ENCODE measurements around the gene HSF5.

- TF ChIP-seq, protein P1, sequence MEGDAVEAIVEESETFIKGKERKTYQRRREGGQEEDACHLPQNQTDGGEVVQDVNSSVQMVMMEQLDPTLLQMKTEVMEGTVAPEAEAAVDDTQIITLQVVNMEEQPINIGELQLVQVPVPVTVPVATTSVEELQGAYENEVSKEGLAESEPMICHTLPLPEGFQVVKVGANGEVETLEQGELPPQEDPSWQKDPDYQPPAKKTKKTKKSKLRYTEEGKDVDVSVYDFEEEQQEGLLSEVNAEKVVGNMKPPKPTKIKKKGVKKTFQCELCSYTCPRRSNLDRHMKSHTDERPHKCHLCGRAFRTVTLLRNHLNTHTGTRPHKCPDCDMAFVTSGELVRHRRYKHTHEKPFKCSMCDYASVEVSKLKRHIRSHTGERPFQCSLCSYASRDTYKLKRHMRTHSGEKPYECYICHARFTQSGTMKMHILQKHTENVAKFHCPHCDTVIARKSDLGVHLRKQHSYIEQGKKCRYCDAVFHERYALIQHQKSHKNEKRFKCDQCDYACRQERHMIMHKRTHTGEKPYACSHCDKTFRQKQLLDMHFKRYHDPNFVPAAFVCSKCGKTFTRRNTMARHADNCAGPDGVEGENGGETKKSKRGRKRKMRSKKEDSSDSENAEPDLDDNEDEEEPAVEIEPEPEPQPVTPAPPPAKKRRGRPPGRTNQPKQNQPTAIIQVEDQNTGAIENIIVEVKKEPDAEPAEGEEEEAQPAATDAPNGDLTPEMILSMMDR (IDR thresholded peaks at IDR 0.05; ENCODE audit: insufficient read depth, low read length) = no peak
- TF ChIP-seq, protein P2, sequence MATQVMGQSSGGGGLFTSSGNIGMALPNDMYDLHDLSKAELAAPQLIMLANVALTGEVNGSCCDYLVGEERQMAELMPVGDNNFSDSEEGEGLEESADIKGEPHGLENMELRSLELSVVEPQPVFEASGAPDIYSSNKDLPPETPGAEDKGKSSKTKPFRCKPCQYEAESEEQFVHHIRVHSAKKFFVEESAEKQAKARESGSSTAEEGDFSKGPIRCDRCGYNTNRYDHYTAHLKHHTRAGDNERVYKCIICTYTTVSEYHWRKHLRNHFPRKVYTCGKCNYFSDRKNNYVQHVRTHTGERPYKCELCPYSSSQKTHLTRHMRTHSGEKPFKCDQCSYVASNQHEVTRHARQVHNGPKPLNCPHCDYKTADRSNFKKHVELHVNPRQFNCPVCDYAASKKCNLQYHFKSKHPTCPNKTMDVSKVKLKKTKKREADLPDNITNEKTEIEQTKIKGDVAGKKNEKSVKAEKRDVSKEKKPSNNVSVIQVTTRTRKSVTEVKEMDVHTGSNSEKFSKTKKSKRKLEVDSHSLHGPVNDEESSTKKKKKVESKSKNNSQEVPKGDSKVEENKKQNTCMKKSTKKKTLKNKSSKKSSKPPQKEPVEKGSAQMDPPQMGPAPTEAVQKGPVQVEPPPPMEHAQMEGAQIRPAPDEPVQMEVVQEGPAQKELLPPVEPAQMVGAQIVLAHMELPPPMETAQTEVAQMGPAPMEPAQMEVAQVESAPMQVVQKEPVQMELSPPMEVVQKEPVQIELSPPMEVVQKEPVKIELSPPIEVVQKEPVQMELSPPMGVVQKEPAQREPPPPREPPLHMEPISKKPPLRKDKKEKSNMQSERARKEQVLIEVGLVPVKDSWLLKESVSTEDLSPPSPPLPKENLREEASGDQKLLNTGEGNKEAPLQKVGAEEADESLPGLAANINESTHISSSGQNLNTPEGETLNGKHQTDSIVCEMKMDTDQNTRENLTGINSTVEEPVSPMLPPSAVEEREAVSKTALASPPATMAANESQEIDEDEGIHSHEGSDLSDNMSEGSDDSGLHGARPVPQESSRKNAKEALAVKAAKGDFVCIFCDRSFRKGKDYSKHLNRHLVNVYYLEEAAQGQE (IDR thresholded peaks at IDR 0.05; ENCODE audit: insufficient replicate concordance, low read depth) = no peak
- TF ChIP-seq POLR2AphosphoS5 (IDR thresholded peaks at IDR 0.05; ENCODE audit: low read depth) (no peak), GABPA (IDR thresholded peaks at IDR 0.05; ENCODE audit: low read depth) (no peak)
Measured at GRCh38 chr17:58415371-58416055, 72.7 kb downstream of the HSF5 start.

Measured in HL-60 (cell line).